DOHH2 (cell line): ENCODE measurements around the gene GSG1L.

ENCODE experiments used
- EZH2phosphoT487 ChIP-seq: fragments of 200-600 bp; sonication (generic); IDR thresholded peaks from 2 replicates; pipeline ENCODE4 v1.6.1; 2017; ENCODE audit warnings: borderline replicate concordance, mild to moderate bottlenecking, antibody characterized with exemption, low read length, moderate library complexity, mixed read lengths
- TF ChIP-seq, protein P1 (sequence below): fragments of 200-600 bp; sonication (generic); IDR thresholded peaks from one replicate; pipeline ENCODE4 v1.5.1; 2014; ENCODE audit warnings: antibody characterized with exemption, mild to moderate bottlenecking, low read depth, low read length; ENCODE audit not compliant: poor library complexity, severe bottlenecking

DNA sequence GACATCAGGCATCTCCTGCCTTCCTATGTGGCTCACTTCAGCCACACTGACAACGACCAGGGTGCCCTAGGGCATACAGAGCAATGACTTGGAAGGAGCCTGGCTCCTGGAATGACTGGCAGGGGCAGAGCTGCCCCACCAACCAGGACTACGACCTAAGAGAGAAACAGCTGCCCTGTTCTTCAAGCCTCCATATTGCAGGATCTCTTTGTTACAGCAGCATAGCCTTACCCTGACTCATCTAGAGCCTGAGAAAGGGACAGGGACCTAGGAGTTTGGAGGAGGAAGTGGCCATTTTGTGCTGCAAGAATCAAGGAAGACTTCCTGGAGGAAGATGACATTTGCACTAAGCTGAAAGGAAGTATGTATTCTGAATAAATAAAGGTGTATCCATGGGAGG is 49.6 kb downstream of the GSG1L start:
- TF ChIP-seq, protein P1, sequence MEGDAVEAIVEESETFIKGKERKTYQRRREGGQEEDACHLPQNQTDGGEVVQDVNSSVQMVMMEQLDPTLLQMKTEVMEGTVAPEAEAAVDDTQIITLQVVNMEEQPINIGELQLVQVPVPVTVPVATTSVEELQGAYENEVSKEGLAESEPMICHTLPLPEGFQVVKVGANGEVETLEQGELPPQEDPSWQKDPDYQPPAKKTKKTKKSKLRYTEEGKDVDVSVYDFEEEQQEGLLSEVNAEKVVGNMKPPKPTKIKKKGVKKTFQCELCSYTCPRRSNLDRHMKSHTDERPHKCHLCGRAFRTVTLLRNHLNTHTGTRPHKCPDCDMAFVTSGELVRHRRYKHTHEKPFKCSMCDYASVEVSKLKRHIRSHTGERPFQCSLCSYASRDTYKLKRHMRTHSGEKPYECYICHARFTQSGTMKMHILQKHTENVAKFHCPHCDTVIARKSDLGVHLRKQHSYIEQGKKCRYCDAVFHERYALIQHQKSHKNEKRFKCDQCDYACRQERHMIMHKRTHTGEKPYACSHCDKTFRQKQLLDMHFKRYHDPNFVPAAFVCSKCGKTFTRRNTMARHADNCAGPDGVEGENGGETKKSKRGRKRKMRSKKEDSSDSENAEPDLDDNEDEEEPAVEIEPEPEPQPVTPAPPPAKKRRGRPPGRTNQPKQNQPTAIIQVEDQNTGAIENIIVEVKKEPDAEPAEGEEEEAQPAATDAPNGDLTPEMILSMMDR: no peak
- TF ChIP-seq EZH2phosphoT487: no peak
